T-helper 2 cell (primary cell): ENCODE results near the gene CPNE6.
A peak's percentile ranks its signal among the peaks of the same experiment; 100 is the strongest.
"Not testable (repeated sequence)": the region's sequence is repeated elsewhere in the genome, so short reads cannot be mapped to it uniquely, and the experiment has no call there.

Experiments used
- DNase-seq, 5 experiments: peaks; one replicate each; pipeline versions ENCODE4 v3.0.0 to v3.0.0-alpha.2; 2012 to 2022

Gene CPNE6

GRCh38 chr14:24087004-24087403 lies 15.6 kb downstream of the CPNE6 start:
- DNase-seq: no peak

- no peak for DNase-seq
Observed at GRCh38 chr14:24088095-24088494, 16.7 kb downstream of the CPNE6 start.

GRCh38 chr14:24089890-24090289 lies 18.5 kb downstream of the CPNE6 start:
- no peak for DNase-seq

- DNase-seq: no peak
Observed at GRCh38 chr14:24092110-24092504, 20.7 kb downstream of the CPNE6 start.

GRCh38 chr14:24092505-24093206 lies 21.3 kb downstream of the CPNE6 start:
- DNase-seq: no peak

- DNase-seq: no peak
Observed at GRCh38 chr14:24093207-24093900, 22.0 kb downstream of the CPNE6 start.

- DNase-seq: peak; percentile 46 to 86 (median 62)
Observed at GRCh38 chr14:24093901-24094840, 22.8 kb downstream of the CPNE6 start, which contains the start of gene PCK2. Gene PCK2, plus strand, starts transcription at chr14:24094311. Its CDS starts 95 bp downstream, at chr14:24094406.

GRCh38 chr14:24094841-24095270 lies 23.5 kb downstream of the CPNE6 start:
- peak in 1 of 5 experiments; percentile 30 for DNase-seq

- peak in 2 of 5 experiments; percentile 49 to 82 for DNase-seq
Observed at GRCh38 chr14:24095271-24096068, 24.1 kb downstream of the CPNE6 start.

- DNase-seq: no peak
Observed at GRCh38 chr14:24096545-24097181, 25.3 kb downstream of the CPNE6 start.

- no peak for DNase-seq
Observed at GRCh38 chr14:24098229-24098926, 27.0 kb downstream of the CPNE6 start.

GRCh38 chr14:24098927-24099813 lies 27.8 kb downstream of the CPNE6 start:
- DNase-seq: no peak

- DNase-seq: no peak
Observed at GRCh38 chr14:24100197-24100981, 29.0 kb downstream of the CPNE6 start.

- DNase-seq: no peak
Observed at GRCh38 chr14:24100982-24101494, 29.7 kb downstream of the CPNE6 start.

GRCh38 chr14:24102357-24103048 lies 31.1 kb downstream of the CPNE6 start:
- DNase-seq: no peak

- no peak for DNase-seq
Observed at GRCh38 chr14:24103451-24103850, 32.1 kb downstream of the CPNE6 start.

GRCh38 chr14:24105609-24106239 lies 34.4 kb downstream of the CPNE6 start:
- not testable (repeated sequence) for DNase-seq
